ENCODE results near the gene IRX2.

Gene IRX2

DNA sequence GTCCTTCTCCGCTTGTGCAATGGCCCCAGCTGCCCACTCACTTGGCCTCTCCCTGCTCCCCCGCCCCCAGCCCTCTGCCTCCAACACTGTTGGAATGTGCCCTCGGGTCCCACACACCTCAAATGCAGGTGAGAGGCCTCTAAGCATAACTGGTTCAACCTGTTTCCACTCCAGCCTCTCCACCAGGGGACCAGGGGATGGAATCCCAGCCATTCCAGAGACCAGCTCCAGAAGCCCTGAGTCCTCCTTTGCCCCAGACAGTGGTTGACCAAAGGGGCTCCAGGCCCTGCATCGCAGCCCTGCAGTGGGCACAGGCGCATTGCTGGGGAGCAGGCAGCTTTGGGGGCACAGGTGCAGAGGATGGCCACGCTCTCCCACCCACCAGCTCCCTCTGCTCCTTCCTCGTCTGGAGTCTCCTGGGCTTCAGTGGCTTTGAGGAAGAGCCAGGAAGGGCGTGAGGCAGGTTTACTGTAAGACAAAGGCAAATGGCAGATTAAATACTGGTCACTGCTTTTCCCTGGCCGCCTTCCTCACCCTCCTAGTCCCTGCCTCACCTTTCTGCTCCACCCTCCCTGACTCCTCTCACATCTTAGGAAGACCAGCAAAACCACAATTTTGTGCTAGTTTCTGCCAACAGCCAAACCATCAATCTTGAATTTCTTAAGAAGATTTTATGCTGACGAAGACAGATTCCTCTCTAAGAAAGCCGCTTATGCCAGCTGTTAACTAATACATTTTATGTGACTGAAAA, 29.1 kb upstream of the IRX2 start:
- Mint-ChIP-seq H3K27ac (peak overlapping the region in 1 of 3 experiments; percentile 77), H3K36me3 (ENCODE audit: low read depth) (peaks cover 4% of the 10 kb centered on the region), H3K9me3 (peaks cover 20% of the 10 kb centered on the region), H3K4me1 (no peaks in the 10 kb centered on the region), H3K4me3 (no peak overlapping the region), H3K27me3 (ENCODE audit: low read depth) (peaks cover 12% of the 10 kb centered on the region)
- TF ChIP-seq, protein P1, sequence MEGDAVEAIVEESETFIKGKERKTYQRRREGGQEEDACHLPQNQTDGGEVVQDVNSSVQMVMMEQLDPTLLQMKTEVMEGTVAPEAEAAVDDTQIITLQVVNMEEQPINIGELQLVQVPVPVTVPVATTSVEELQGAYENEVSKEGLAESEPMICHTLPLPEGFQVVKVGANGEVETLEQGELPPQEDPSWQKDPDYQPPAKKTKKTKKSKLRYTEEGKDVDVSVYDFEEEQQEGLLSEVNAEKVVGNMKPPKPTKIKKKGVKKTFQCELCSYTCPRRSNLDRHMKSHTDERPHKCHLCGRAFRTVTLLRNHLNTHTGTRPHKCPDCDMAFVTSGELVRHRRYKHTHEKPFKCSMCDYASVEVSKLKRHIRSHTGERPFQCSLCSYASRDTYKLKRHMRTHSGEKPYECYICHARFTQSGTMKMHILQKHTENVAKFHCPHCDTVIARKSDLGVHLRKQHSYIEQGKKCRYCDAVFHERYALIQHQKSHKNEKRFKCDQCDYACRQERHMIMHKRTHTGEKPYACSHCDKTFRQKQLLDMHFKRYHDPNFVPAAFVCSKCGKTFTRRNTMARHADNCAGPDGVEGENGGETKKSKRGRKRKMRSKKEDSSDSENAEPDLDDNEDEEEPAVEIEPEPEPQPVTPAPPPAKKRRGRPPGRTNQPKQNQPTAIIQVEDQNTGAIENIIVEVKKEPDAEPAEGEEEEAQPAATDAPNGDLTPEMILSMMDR (IDR thresholded peaks at IDR 0.05; ENCODE audit: unreplicated experiment in 3 of 3), result no peak

DNA sequence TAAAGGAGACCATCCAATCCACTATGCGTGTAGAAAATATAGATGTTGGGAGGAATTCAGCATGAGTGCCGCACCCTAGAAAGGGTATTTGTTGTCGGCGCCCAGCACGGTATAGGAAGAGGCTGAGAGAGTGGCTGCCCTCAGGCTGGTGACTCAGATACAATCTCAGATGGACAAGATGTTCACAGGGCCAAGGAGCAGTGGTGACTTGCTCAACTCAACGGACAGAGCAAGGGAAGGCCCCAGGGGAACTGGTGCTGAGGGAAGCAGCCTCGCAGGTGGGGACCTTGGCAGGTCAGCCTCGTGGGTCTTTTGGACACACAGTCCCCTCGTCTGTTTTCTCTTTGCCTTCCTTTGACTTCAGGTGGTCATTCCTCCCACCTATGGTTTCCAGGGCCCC, 28.0 kb upstream of the IRX2 start:
- H3K27ac Mint-ChIP-seq, result no peak overlapping the region
- TF ChIP-seq, protein P1 (IDR thresholded peaks at IDR 0.05; ENCODE audit: unreplicated experiment in 3 of 3), result no peak
- H3K4me1 Mint-ChIP-seq, result no peaks in the 10 kb centered on the region
- H3K9me3 Mint-ChIP-seq, result peaks cover 10% of the 10 kb centered on the region
- no peak overlapping the region for H3K4me3 Mint-ChIP-seq
- H3K27me3 Mint-ChIP-seq (ENCODE audit: low read depth), result peaks cover 16% of the 10 kb centered on the region
- H3K36me3 Mint-ChIP-seq (ENCODE audit: low read depth), result no peaks in the 10 kb centered on the region

DNA sequence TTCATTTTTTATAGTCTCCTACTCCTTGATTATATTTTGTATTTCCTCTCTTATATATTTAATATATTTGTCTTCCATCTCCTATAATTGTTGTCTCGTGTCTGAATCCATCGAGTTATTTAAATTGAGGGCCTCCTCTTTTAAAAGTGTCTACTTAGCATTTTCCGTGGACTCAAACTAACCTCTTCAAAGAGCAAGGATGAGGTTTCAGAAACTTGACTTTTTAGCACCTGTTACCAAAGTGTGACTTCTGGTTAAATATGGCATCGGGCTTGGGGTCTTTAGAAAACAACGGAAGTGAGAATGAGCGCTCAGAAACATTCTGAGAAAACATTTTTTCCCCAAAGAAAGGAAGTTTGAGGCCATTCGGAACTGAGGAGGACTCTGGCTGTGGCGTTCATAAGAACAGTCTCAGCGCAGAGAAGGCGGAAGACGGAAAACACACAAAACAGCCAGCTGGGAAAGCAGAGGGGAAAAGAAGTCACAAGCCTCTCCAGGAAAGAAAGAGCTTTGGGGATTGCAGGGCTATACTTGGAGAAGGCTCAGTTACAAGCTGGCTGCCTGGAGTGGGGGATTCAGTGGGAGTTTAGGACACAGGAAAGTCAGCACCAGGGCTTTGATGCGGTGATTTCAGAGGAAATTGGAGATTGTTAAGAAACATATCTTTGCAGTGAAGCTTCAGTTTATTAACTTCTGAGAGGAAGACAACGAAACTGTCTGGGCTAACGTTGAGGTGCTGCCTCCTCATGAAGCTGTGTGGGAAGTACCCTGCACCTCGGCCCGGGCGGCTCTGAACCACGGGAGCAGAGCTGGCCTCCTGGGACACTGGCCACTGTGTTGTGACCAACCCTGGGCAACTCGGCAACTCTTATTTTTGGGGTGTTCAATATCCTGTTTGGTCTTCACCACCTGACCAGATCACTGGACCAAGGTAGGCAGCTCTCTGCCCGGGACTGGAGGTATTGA, 25.1 kb upstream of the IRX2 start:
- no peak overlapping the region for H3K4me3 Mint-ChIP-seq
- H3K27ac Mint-ChIP-seq, result no peak overlapping the region
- TF ChIP-seq, protein P1 (IDR thresholded peaks at IDR 0.05; ENCODE audit: unreplicated experiment in 3 of 3), result no peak
- peaks cover 5% of the 10 kb centered on the region for H3K9me3 Mint-ChIP-seq
- H3K27me3 Mint-ChIP-seq (ENCODE audit: low read depth), result peaks cover 32% of the 10 kb centered on the region
- no peaks in the 10 kb centered on the region for H3K4me1 Mint-ChIP-seq
- no peaks in the 10 kb centered on the region for H3K36me3 Mint-ChIP-seq (ENCODE audit: low read depth)

DNA sequence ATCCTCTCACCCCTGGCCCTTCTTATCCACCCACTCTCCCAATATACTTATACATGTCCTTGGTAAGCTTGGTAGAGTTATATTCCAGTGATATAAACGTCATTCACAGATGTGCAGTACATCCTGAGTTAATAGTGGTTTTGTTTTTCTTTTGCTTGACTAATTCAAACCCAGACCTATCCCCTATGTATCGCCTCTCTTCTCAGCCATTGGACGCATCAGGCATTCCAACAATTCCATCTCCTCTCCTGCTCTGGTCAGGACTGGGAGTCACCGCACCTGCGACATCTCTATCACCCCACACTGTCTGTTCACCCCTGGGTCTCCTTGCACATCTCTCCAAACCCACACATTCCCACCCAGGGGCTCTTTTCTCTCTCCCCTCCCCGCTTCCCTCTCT, 21.9 kb upstream of the IRX2 start:
- Mint-ChIP-seq H3K27me3 (ENCODE audit: low read depth) (peaks cover 29% of the 10 kb centered on the region), H3K9me3 (peaks cover 4% of the 10 kb centered on the region), H3K27ac (no peak overlapping the region), H3K36me3 (ENCODE audit: low read depth) (no peaks in the 10 kb centered on the region), H3K4me1 (no peaks in the 10 kb centered on the region), H3K4me3 (no peak overlapping the region)
- TF ChIP-seq, protein P1 (IDR thresholded peaks at IDR 0.05; ENCODE audit: unreplicated experiment in 3 of 3), result no peak

DNA sequence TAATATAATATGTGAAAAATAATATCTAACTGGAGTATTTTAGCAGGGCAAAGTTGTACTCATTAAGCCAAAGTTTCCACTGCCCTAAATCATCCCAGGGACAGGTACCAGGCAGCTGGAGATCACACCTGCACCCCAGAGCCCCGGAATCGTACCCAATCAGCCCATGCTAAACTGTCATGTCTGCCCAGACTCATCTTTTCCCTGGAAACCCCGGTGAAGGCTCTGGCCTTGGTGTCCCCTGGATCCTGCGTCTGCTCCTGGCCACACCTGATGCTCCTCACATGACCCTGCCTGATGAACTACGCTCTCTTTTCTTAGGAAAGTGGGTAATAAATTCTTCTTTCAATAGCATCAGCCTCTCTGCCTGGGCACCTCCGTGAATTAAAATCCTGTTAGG, 15.6 kb upstream of the IRX2 start:
- Mint-ChIP-seq H3K36me3 (ENCODE audit: low read depth) (no peaks in the 10 kb centered on the region), H3K27ac (no peak overlapping the region), H3K4me1 (no peaks in the 10 kb centered on the region), H3K27me3 (ENCODE audit: low read depth) (peaks cover 47% of the 10 kb centered on the region), H3K9me3 (no peaks in the 10 kb centered on the region), H3K4me3 (no peak overlapping the region)
- TF ChIP-seq, protein P1 (IDR thresholded peaks at IDR 0.05; ENCODE audit: unreplicated experiment in 3 of 3), result no peak
